AG09319 (cell line): ENCODE data around the gene XRCC5.
"Not testable (repeated sequence)": the region's sequence is repeated elsewhere in the genome, so short reads cannot be mapped to it uniquely, and the experiment has no call there.

ENCODE experiments used
- DNase-seq: peaks from one replicate; pipeline ENCODE4 v3.0.0-alpha.2; 2010; ENCODE audit warnings: low read depth; ENCODE audit errors: extremely low read depth
- CTCF ChIP-seq: IDR thresholded peaks from 2 replicates; pipeline ENCODE4 v1.5.1; 2011; ENCODE audit warnings: low read depth, mild to moderate bottlenecking, inconsistent platforms, low read length, moderate library complexity

The XRCC5 gene

DNA sequence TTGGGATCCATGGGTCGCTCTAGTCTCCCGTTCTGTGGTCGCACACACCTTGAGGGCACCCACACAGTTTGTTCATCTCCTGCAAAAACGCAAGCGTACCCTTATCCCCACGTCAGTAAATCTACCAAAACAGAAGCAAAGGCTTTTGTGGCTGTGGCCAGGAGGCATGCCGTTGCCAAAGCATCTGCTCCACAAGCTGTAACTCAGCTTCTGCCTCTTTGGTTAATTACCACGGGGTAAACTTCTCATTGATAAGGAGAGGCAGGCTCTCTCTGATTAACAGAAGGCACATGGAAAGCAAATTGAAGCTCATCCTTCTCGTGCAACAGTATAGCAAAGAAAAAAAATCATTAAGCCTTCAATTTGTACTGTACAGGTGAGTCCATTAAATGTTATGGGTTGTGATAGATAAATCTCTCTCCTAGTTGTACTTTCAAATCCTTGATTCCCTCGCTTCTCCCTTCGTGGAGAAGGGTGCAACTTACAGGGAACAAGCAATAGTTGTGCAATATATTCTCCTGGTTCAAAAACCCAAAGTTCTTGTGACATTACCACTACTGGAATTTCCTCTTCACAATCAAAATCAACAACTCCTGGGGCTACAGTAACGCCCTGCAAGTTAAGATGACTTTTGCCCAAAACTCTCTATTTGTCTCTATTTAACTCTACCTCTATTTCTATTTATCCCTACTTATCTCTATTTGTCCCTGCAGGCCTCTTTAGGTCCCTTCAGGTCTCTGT, 37.9 kb upstream of the XRCC5 start:
- no peak for DNase-seq
- no peak for TF ChIP-seq CTCF

DNA sequence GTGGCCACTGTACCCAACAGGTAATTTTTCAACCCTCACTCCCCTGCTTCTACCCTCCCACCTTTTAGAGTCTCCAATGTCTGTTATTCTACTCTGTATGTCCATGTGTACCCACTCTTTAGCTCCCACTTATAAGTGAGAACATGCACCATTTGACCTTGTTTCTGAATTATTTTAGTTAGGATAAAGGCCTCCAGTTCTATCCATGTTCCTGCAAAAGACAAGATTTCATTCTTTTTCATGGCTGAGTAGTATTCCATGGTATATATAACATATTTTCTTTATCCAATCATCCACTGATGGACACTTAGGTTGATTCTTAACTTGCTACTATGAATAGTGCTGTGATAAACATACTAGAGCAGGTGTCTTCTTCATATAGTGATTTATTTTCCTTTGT, 36.7 kb upstream of the XRCC5 start:
- DNase-seq: no peak
- TF ChIP-seq CTCF: no peak

GRCh38 chr2:216073773-216074172, 35.4 kb upstream of the XRCC5 start:
- no peak for TF ChIP-seq CTCF
- DNase-seq: no peak

DNA sequence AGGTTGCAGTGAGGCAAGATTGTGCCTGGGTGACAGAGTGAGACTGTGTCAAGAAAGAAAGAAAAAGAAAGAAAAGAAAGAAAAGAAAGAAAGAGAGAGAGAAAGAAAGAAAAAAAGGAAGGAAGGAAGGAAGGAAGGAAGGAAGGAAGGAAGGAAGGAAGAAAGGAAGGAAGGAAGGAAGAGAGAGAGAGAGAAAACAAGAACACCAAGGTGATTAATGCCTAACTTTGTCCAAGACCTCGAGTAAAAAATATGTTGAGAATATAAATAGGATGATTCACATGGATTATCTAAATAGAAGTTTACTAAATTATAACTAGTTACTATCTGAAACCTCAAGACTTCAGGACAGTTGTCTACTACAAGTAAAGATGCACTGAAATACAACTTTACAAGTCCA, 34.8 kb upstream of the XRCC5 start:
- no peak for DNase-seq
- TF ChIP-seq CTCF: no peak

DNA sequence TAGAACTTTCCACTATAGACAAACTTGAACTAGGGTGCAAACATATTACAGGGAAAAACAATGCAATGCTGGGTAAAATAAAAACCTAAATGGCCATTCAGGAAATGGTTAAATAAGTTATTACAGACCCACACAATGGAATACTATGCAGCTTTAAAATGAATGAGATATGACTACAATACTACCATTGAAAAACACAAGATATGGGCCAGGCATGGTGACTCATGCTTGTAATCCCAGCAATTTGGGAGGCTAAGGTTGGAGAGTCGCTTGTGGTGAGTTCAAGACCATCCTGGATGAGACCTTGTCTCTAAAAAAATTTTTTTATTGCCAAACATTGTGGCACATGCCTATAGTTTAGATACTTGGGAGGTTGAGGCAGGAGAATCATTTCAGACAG, 34.4 kb upstream of the XRCC5 start:
- DNase-seq: no peak
- no peak for TF ChIP-seq CTCF

GRCh38 chr2:216075510-216076485, 33.4 kb upstream of the XRCC5 start:
- TF ChIP-seq CTCF: no peak
- DNase-seq: no peak

DNA sequence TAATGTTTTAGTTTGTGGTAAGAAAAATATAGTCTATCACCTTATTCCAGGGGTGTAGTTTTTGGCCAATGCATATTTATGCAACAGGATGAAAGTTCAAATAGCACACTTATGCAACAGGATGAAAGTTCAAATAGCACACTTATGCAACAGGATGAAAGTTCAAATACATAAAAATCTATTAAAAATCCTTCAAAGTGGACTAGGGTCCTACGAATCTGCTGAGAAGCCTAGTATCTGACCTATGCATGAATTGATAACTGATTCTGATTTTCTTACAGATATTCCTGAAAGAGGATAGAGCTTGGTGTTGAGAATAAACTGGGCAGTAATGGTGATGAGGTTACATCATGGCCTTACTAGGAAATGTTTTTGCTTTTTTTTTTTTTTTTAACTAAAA, 30.4 kb upstream of the XRCC5 start:
- TF ChIP-seq CTCF: no peak
- DNase-seq: no peak

GRCh38 chr2:216080048-216080447, 29.1 kb upstream of the XRCC5 start:
- DNase-seq: not testable (repeated sequence)
